Measurements from ENCODE around the gene TPP1. TPM values are rescaled to one million over a fixed set of nuclear protein-coding genes. Genes with fewer than 3 reads are reported as not detected.

Gene TPP1
- total RNA-seq, 1 experiment from 2014 or later, result 21.6 TPM

GRCh38 chr11:6574816-6575715 lies 44.2 kb downstream of the TPP1 start:
- intact Hi-C loops (cut with micrococcal nuclease), result no loop called here
- Histone ChIP-seq H3K27ac (ENCODE audit: low read length) (no peak overlapping the region), H3K9me2 (replicated peaks; ENCODE audit: low read length) (no peaks in the 10 kb centered on the region), H3K9me3 (ENCODE audit: low read length) (no peaks in the 10 kb centered on the region), H4K20me1 (ENCODE audit: low read length) (no peaks in the 10 kb centered on the region), H2AFZ (ENCODE audit: low read length) (no peak overlapping the region), H3K27me3 (ENCODE audit: low read length) (no peaks in the 10 kb centered on the region), H3F3A (ENCODE audit: low read length, unreplicated experiment) (no peaks in the 10 kb centered on the region), H3K4me2 (ENCODE audit: low read length) (no peak overlapping the region), H3K79me2 (ENCODE audit: low read length) (no peaks in the 10 kb centered on the region), H3K9ac (ENCODE audit: low read length) (no peak overlapping the region), H3K36me3 (ENCODE audit: low read depth, low read length) (no peaks in the 10 kb centered on the region), H3K4me1 (ENCODE audit: insufficient read depth, low read length) (peaks cover 8% of the 10 kb centered on the region; the same call in 1 of the 2 replicates), H3K4me3 (ENCODE audit: low read length) (no peak overlapping the region)
- no peak for ATAC-seq
- TF ChIP-seq EZH2phosphoT487 (IDR thresholded peaks at IDR 0.05; ENCODE audit: borderline replicate concordance, low read length), result no peak
- TF ChIP-seq CTCF (conservative IDR thresholded peaks at IDR 0.05; ENCODE audit: low read depth, low read length), result no peak
- no peak for TF ChIP-seq EZH2 (IDR thresholded peaks at IDR 0.05; ENCODE audit: low read length, unreplicated experiment)
- DNase-seq, result no peak
- CTCF ChIA-PET, result no interaction called here
- BruUV-seq (replicated peaks), result no TSS peak
- POLR2A ChIA-PET (ENCODE audit: unreplicated experiment), result no interaction called here

- no peaks in the 10 kb centered on the region for H3K36me3 ChIP-seq (ENCODE audit: low read depth, low read length)
- intact Hi-C loops (cut with micrococcal nuclease), result no loop called here
- no peak overlapping the region for H2AFZ ChIP-seq (ENCODE audit: low read length)
- H3K9me2 ChIP-seq (replicated peaks; ENCODE audit: low read length), result no peaks in the 10 kb centered on the region
- no peak overlapping the region for H3K27ac ChIP-seq (ENCODE audit: low read length)
- peaks cover 16% of the 10 kb centered on the region for H3K4me1 ChIP-seq (ENCODE audit: insufficient read depth, low read length)
- H3K79me2 ChIP-seq (ENCODE audit: low read length), result no peaks in the 10 kb centered on the region
- no peaks in the 10 kb centered on the region for H3K9me3 ChIP-seq (ENCODE audit: low read length)
- DNase-seq (peak; percentile 49), ATAC-seq (peak; percentile 66)
- POLR2A ChIA-PET (ENCODE audit: unreplicated experiment), result no interaction called here
- no peaks in the 10 kb centered on the region for H3K27me3 ChIP-seq (ENCODE audit: low read length)
- no peak overlapping the region for H3K9ac ChIP-seq (ENCODE audit: low read length)
- TF ChIP-seq EZH2phosphoT487 (IDR thresholded peaks at IDR 0.05; ENCODE audit: borderline replicate concordance, low read length) (no peak), EZH2 (IDR thresholded peaks at IDR 0.05; ENCODE audit: low read length, unreplicated experiment) (no peak), CTCF (conservative IDR thresholded peaks at IDR 0.05; ENCODE audit: low read depth, low read length) (no peak)
- H3K4me3 ChIP-seq (ENCODE audit: low read length), result no peak overlapping the region
- no peaks in the 10 kb centered on the region for H4K20me1 ChIP-seq (ENCODE audit: low read length)
- no peak overlapping the region for H3K4me2 ChIP-seq (ENCODE audit: low read length)
- CTCF ChIA-PET, result no interaction called here
- no TSS peak for BruUV-seq (replicated peaks)
- no peaks in the 10 kb centered on the region for H3F3A ChIP-seq (ENCODE audit: low read length, unreplicated experiment)
Measured at GRCh38 chr11:6572215-6572614, 47.0 kb downstream of the TPP1 start.

GRCh38 chr11:6571434-6572008 lies 47.7 kb downstream of the TPP1 start:
- no peak overlapping the region for H3K9ac ChIP-seq (ENCODE audit: low read length)
- no peak overlapping the region for H3K4me2 ChIP-seq (ENCODE audit: low read length)
- no peaks in the 10 kb centered on the region for H4K20me1 ChIP-seq (ENCODE audit: low read length)
- ChIA-PET CTCF (no interaction called here), POLR2A (ENCODE audit: unreplicated experiment) (no interaction called here)
- ATAC-seq (no peak), DNase-seq (no peak)
- H3K79me2 ChIP-seq (ENCODE audit: low read length), result no peaks in the 10 kb centered on the region
- H3K9me3 ChIP-seq (ENCODE audit: low read length), result no peaks in the 10 kb centered on the region
- H3F3A ChIP-seq (ENCODE audit: low read length, unreplicated experiment), result no peaks in the 10 kb centered on the region
- TF ChIP-seq EZH2phosphoT487 (IDR thresholded peaks at IDR 0.05; ENCODE audit: borderline replicate concordance, low read length) (no peak), CTCF (conservative IDR thresholded peaks at IDR 0.05; ENCODE audit: low read depth, low read length) (no peak), EZH2 (IDR thresholded peaks at IDR 0.05; ENCODE audit: low read length, unreplicated experiment) (no peak)
- no peak overlapping the region for H2AFZ ChIP-seq (ENCODE audit: low read length)
- no peaks in the 10 kb centered on the region for H3K9me2 ChIP-seq (replicated peaks; ENCODE audit: low read length)
- H3K27ac ChIP-seq (ENCODE audit: low read length), result no peak overlapping the region
- no peaks in the 10 kb centered on the region for H3K36me3 ChIP-seq (ENCODE audit: low read depth, low read length)
- peaks cover 16% of the 10 kb centered on the region for H3K4me1 ChIP-seq (ENCODE audit: insufficient read depth, low read length)
- BruUV-seq (replicated peaks), result no TSS peak
- H3K4me3 ChIP-seq (ENCODE audit: low read length), result no peak overlapping the region
- intact Hi-C loops (cut with micrococcal nuclease), result no loop called here
- H3K27me3 ChIP-seq (ENCODE audit: low read length), result no peaks in the 10 kb centered on the region

Measured in PC-3 (cell line).